Astrocyte (in vitro differentiated cells and primary cell): ENCODE data around the gene MCIDAS. TPM values are rescaled to one million over a fixed set of nuclear protein-coding genes. Genes with fewer than 3 reads are reported as not detected.

ENCODE experiments used
- DNase-seq: peaks from one replicate; pipeline ENCODE4 v3.0.0-alpha.2; 2010; ENCODE audit warnings: low read depth
- FAIRE-seq: peaks from 2 replicates; lab custom pipeline; 2011; peaks lifted over from hg19 to GRCh38; lab: Jason Lieb, UNC
- H2AFZ ChIP-seq: 2 replicates; pipeline ENCODE4 v1.6.0; 2012; ENCODE audit warnings: low read depth, low read length, inconsistent platforms
- H3K27ac ChIP-seq: 2 replicates; pipeline ENCODE4 v1.5.1; 2011; ENCODE audit warnings: low read depth, low read length, inconsistent platforms
- H3K27me3 ChIP-seq: 2 replicates; pipeline ENCODE4 v1.6.0; 2011; ENCODE audit warnings: low read length, inconsistent platforms; ENCODE audit not compliant: insufficient read depth
- H3K36me3 ChIP-seq: 2 replicates; pipeline ENCODE4 v1.5.1; 2011; ENCODE audit warnings: low read length, inconsistent platforms; ENCODE audit not compliant: insufficient read depth
- H3K4me1 ChIP-seq: 2 replicates; pipeline ENCODE4 v1.5.1; 2011; ENCODE audit warnings: low read length, inconsistent platforms; ENCODE audit not compliant: insufficient read depth
- H3K4me2 ChIP-seq: 2 replicates; pipeline ENCODE4 v1.6.0; 2012; ENCODE audit warnings: low read length, inconsistent platforms
- H3K4me3 ChIP-seq: 2 replicates; pipeline ENCODE4 v1.5.1; 2011; ENCODE audit warnings: low read depth, mild to moderate bottlenecking, low read length, inconsistent platforms; ENCODE audit not compliant: insufficient read depth
- H3K79me2 ChIP-seq: 2 replicates; pipeline ENCODE4 v1.6.0; 2012; ENCODE audit warnings: mild to moderate bottlenecking, low read length, inconsistent platforms; ENCODE audit not compliant: insufficient read depth
- H3K9ac ChIP-seq: 2 replicates; pipeline ENCODE4 v1.6.0; 2012; ENCODE audit warnings: mild to moderate bottlenecking, low read length, inconsistent platforms
- H3K9me3 ChIP-seq: 2 replicates; pipeline ENCODE4 v1.5.1; 2012; ENCODE audit warnings: low read depth, mild to moderate bottlenecking, low read length, inconsistent platforms; ENCODE audit not compliant: insufficient read depth
- H4K20me1 ChIP-seq: 2 replicates; pipeline ENCODE4 v1.6.0; 2012; ENCODE audit warnings: low read length, inconsistent platforms; ENCODE audit not compliant: insufficient read depth
- H3K27ac Mint-ChIP-seq: one replicate; pipeline ENCODE4 v1.8.0; 2021; ENCODE audit warnings: mild to moderate bottlenecking, mixed read lengths; ENCODE audit not compliant: unreplicated experiment
- H3K27me3 Mint-ChIP-seq: one replicate; pipeline ENCODE4 v1.8.0; 2021; ENCODE audit warnings: low read depth, mixed read lengths; ENCODE audit not compliant: unreplicated experiment
- H3K36me3 Mint-ChIP-seq: one replicate; pipeline ENCODE4 v1.8.0; 2021; ENCODE audit warnings: low read depth, mixed read lengths; ENCODE audit not compliant: unreplicated experiment
- H3K4me1 Mint-ChIP-seq: one replicate; pipeline ENCODE4 v1.8.0; 2021; ENCODE audit warnings: low read depth, mixed read lengths; ENCODE audit not compliant: unreplicated experiment
- H3K4me3 Mint-ChIP-seq: one replicate; pipeline ENCODE4 v1.8.0; 2021; ENCODE audit warnings: mild to moderate bottlenecking, moderate library complexity, mixed read lengths; ENCODE audit not compliant: unreplicated experiment
- H3K9me3 Mint-ChIP-seq: one replicate; pipeline ENCODE4 v1.8.0; 2021; ENCODE audit warnings: mild to moderate bottlenecking, mixed read lengths; ENCODE audit not compliant: unreplicated experiment
- CTCF ChIP-seq: IDR thresholded peaks from 2 replicates; pipeline ENCODE4 v1.5.1; 2011; ENCODE audit warnings: low read depth, mild to moderate bottlenecking, inconsistent platforms, low read length, moderate library complexity; ENCODE audit not compliant: insufficient read depth
- EZH2 ChIP-seq: IDR thresholded peaks from 2 replicates; pipeline ENCODE4 v1.6.1; 2012; ENCODE audit warnings: mild to moderate bottlenecking, low read length, inconsistent platforms; ENCODE audit not compliant: insufficient read depth
- total RNA-seq: library from RNA; stranded (reverse); gene quantifications from 2 replicates; pipeline ENCODE4 v1.2.1, GENCODE V29; 2021

MCIDAS gene
- total RNA-seq, 1 donor from 2014 or later: not detected

GRCh38 chr5:55254802-55255201, 27.7 kb upstream of the MCIDAS start:
- no peak overlapping the region for H3K4me3 ChIP-seq
- Mint-ChIP-seq H3K9me3 (no peaks in the 10 kb centered on the region), H3K36me3 (peaks cover 5% of the 10 kb centered on the region), H3K27me3 (no peaks in the 10 kb centered on the region), H3K4me1 (no peaks in the 10 kb centered on the region), H3K27ac (no peak overlapping the region), H3K4me3 (no peak overlapping the region)
- DNase-seq (no peak), FAIRE-seq (no peak)
- no peaks in the 10 kb centered on the region for H3K27me3 ChIP-seq
- H3K36me3 ChIP-seq: peaks cover 29% of the 10 kb centered on the region
- no peaks in the 10 kb centered on the region for H3K9me3 ChIP-seq
- H4K20me1 ChIP-seq: no peaks in the 10 kb centered on the region
- no peaks in the 10 kb centered on the region for H3K4me1 ChIP-seq
- TF ChIP-seq CTCF (no peak), EZH2 (no peak)
- no peak overlapping the region for H3K27ac ChIP-seq
- H2AFZ ChIP-seq: no peak overlapping the region
- no peak overlapping the region for H3K4me2 ChIP-seq
- H3K9ac ChIP-seq: no peak overlapping the region
- H3K79me2 ChIP-seq: no peaks in the 10 kb centered on the region

- TF ChIP-seq EZH2 (no peak), CTCF (no peak)
- Histone ChIP-seq H3K9me3 (no peaks in the 10 kb centered on the region), H3K27ac (no peak overlapping the region), H3K9ac (no peak overlapping the region), H3K27me3 (no peaks in the 10 kb centered on the region), H3K4me2 (no peak overlapping the region), H3K79me2 (no peaks in the 10 kb centered on the region), H3K4me3 (no peak overlapping the region), H4K20me1 (no peaks in the 10 kb centered on the region), H3K4me1 (no peaks in the 10 kb centered on the region), H2AFZ (no peak overlapping the region), H3K36me3 (peaks cover under 1% of the 10 kb centered on the region)
- DNase-seq: no peak
- Mint-ChIP-seq H3K27me3 (peaks cover 2% of the 10 kb centered on the region), H3K27ac (no peak overlapping the region), H3K4me3 (no peak overlapping the region), H3K36me3 (peaks cover under 1% of the 10 kb centered on the region), H3K9me3 (peaks cover 13% of the 10 kb centered on the region), H3K4me1 (no peaks in the 10 kb centered on the region)
- no peak for FAIRE-seq
Measured at GRCh38 chr5:55250064-55250463, 22.9 kb upstream of the MCIDAS start.

- peaks cover 27% of the 10 kb centered on the region for H3K27me3 Mint-ChIP-seq
- H3K9me3 ChIP-seq: no peaks in the 10 kb centered on the region
- no peak for FAIRE-seq
- no peak overlapping the region for H3K27ac ChIP-seq
- H2AFZ ChIP-seq: no peak overlapping the region
- no peaks in the 10 kb centered on the region for H3K4me1 ChIP-seq
- peaks cover 20% of the 10 kb centered on the region for H3K27me3 ChIP-seq
- H3K9me3 Mint-ChIP-seq: peaks cover 8% of the 10 kb centered on the region
- no peak overlapping the region for H3K27ac Mint-ChIP-seq
- no peak overlapping the region for H3K9ac ChIP-seq
- no peaks in the 10 kb centered on the region for H3K79me2 ChIP-seq
- no peak for DNase-seq
- H3K36me3 ChIP-seq: no peaks in the 10 kb centered on the region
- H3K4me2 ChIP-seq: no peak overlapping the region
- no peaks in the 10 kb centered on the region for H3K4me1 Mint-ChIP-seq
- no peaks in the 10 kb centered on the region for H3K36me3 Mint-ChIP-seq
- H3K4me3 ChIP-seq: no peak overlapping the region
- no peaks in the 10 kb centered on the region for H4K20me1 ChIP-seq
- no peak for TF ChIP-seq EZH2
- H3K4me3 Mint-ChIP-seq: no peak overlapping the region
Measured at GRCh38 chr5:55241746-55242145, 14.6 kb upstream of the MCIDAS start.
